HEK293 (cell line): ENCODE results near the gene XPNPEP1.

Experiments
- CTCF ChIA-PET: fragments of 350-600 bp; formaldehyde crosslinking; extraction: SDS; loops from one replicate; lab custom pipeline; 2021; ENCODE audit warnings: antibody characterized with exemption; lab: Yijun Ruan, JAX
- POLR2A ChIA-PET: fragments of 300-600 bp; formaldehyde crosslinking; extraction: SDS; loops from one replicate; lab custom pipeline; 2020; ENCODE audit warnings: antibody characterized with exemption, inconsistent platforms; lab: Yijun Ruan, JAX
- H3K27ac ChIP-seq: fragments of 200-500 bp; sonication (Bioruptor generic); 2 replicates; pipeline ENCODE4 v1.5.1; 2014; ENCODE audit warnings: low read depth, low read length, control low read depth, inconsistent platforms; ENCODE audit errors: extremely low read depth
- H3K36me3 ChIP-seq, 2 experiments: fragments of 200-500 bp in 1 of 2; sonication (Bioruptor generic) in 1 of 2; 1 replicate in 1 of 2; 2 replicates in 1 of 2; pipeline ENCODE4 v1.5.1; 2014 to 2017; ENCODE audit warnings: inconsistent platforms in 2 of 2, low read length in 2 of 2; ENCODE audit not compliant: control insufficient read depth in 2 of 2, insufficient read depth in 1 of 2
- H3K4me1 ChIP-seq: fragments of 200-500 bp; sonication (Bioruptor generic); 2 replicates; pipeline ENCODE4 v1.5.1; 2014; ENCODE audit warnings: mild to moderate bottlenecking, low read length, inconsistent platforms; ENCODE audit not compliant: control insufficient read depth, insufficient read depth
- H3K4me3 ChIP-seq: 2 replicates; pipeline ENCODE4 v1.5.1; 2011; ENCODE audit warnings: low read depth, mild to moderate bottlenecking, control low read depth, low read length, moderate library complexity
- H3K9me3 ChIP-seq: fragments of 200-500 bp; sonication (Bioruptor generic); 2 replicates; pipeline ENCODE4 v1.5.1; 2014; ENCODE audit warnings: low read depth, low read length, inconsistent platforms; ENCODE audit not compliant: control insufficient read depth, insufficient read depth
- BCL11A ChIP-seq: fragments of 450-650 bp; formaldehyde crosslinking; IDR thresholded peaks from 2 replicates; pipeline ENCODE4 v1.5.1; 2016; ENCODE audit warnings: low read depth, missing biosample characterization, missing genetic modification characterization
- YY1 ChIP-seq: fragments of 450-650 bp; formaldehyde crosslinking; IDR thresholded peaks from 2 replicates; pipeline ENCODE4 v1.5.1; 2018; ENCODE audit warnings: missing biosample characterization, missing genetic modification characterization
- ZBTB17 ChIP-seq: fragments of 450-650 bp; formaldehyde crosslinking; IDR thresholded peaks from 2 replicates; pipeline ENCODE4 v1.5.1; 2016; ENCODE audit warnings: missing biosample characterization, missing genetic modification characterization
- ZNF132 ChIP-seq: fragments of 450-650 bp; formaldehyde crosslinking; IDR thresholded peaks from 2 replicates; pipeline ENCODE4 v1.5.1; 2017; ENCODE audit warnings: missing biosample characterization, missing genetic modification characterization, borderline replicate concordance
- ZNF16 ChIP-seq: fragments of 450-650 bp; formaldehyde crosslinking; IDR thresholded peaks from 2 replicates; pipeline ENCODE4 v1.5.1; 2016; ENCODE audit warnings: low read depth, missing biosample characterization, missing genetic modification characterization
- ZNF2 ChIP-seq: fragments of 450-650 bp; formaldehyde crosslinking; IDR thresholded peaks from 2 replicates; pipeline ENCODE4 v1.5.1; 2016; ENCODE audit warnings: missing biosample characterization, missing genetic modification characterization
- ZNF214 ChIP-seq: fragments of 450-650 bp; formaldehyde crosslinking; IDR thresholded peaks from 2 replicates; pipeline ENCODE4 v1.5.1; 2017; ENCODE audit warnings: missing biosample characterization, mild to moderate bottlenecking, missing genetic modification characterization, borderline replicate concordance
- ZNF221 ChIP-seq: fragments of 450-650 bp; formaldehyde crosslinking; IDR thresholded peaks from 2 replicates; pipeline ENCODE4 v1.5.1; 2017; ENCODE audit warnings: missing biosample characterization, missing genetic modification characterization, borderline replicate concordance
- ZNF24 ChIP-seq: fragments of 450-650 bp; formaldehyde crosslinking; IDR thresholded peaks from 2 replicates; pipeline ENCODE4 v1.5.1; 2016; ENCODE audit warnings: missing biosample characterization, missing genetic modification characterization
- ZNF292 ChIP-seq: fragments of 450-650 bp; formaldehyde crosslinking; IDR thresholded peaks from 2 replicates; pipeline ENCODE4 v1.5.1; 2016; ENCODE audit warnings: low read depth, missing biosample characterization, missing genetic modification characterization, borderline replicate concordance
- ZNF37A ChIP-seq: fragments of 450-650 bp; IDR thresholded peaks from 2 replicates; pipeline ENCODE4 v1.5.1; 2018; ENCODE audit warnings: missing biosample characterization, missing genetic modification characterization
- ZNF433 ChIP-seq: fragments of 450-650 bp; formaldehyde crosslinking; IDR thresholded peaks from 2 replicates; pipeline ENCODE4 v1.5.1; 2016; ENCODE audit warnings: missing biosample characterization, missing genetic modification characterization, low read depth
- ZNF514 ChIP-seq: fragments of 450-650 bp; formaldehyde crosslinking; IDR thresholded peaks from 2 replicates; pipeline ENCODE4 v1.5.1; 2016; ENCODE audit warnings: missing biosample characterization, missing genetic modification characterization
- ZNF544 ChIP-seq: fragments of 450-650 bp; formaldehyde crosslinking; IDR thresholded peaks from 2 replicates; pipeline ENCODE4 v1.5.0; 2017; ENCODE audit warnings: missing biosample characterization, missing genetic modification characterization
- ZNF549 ChIP-seq: fragments of 450-650 bp; IDR thresholded peaks from 2 replicates; pipeline ENCODE4 v1.5.1; 2018; ENCODE audit warnings: missing biosample characterization, missing genetic modification characterization, mild to moderate bottlenecking, inconsistent platforms, moderate library complexity
- ZNF561 ChIP-seq: fragments of 450-650 bp; IDR thresholded peaks from 2 replicates; pipeline ENCODE4 v1.5.1; 2018; ENCODE audit warnings: missing biosample characterization, missing genetic modification characterization, borderline replicate concordance
- ZNF707 ChIP-seq: fragments of 450-650 bp; formaldehyde crosslinking; IDR thresholded peaks from 2 replicates; pipeline ENCODE4 v1.5.1; 2016; ENCODE audit warnings: missing biosample characterization, missing genetic modification characterization
- TF ChIP-seq, protein P1 (sequence below): fragments of 450-650 bp; formaldehyde crosslinking; IDR thresholded peaks from 2 replicates; pipeline ENCODE4 v1.5.1; 2016; ENCODE audit warnings: missing biosample characterization, missing genetic modification characterization, borderline replicate concordance
- TF ChIP-seq, protein P2 (sequence below): fragments of 450-650 bp; formaldehyde crosslinking; IDR thresholded peaks from 2 replicates; pipeline ENCODE4 v1.5.1; 2016; ENCODE audit warnings: missing biosample characterization, missing genetic modification characterization
- TF ChIP-seq, protein P3 (sequence below): fragments of 450-650 bp; formaldehyde crosslinking; IDR thresholded peaks from 2 replicates; pipeline ENCODE4 v1.5.0; 2017; ENCODE audit warnings: missing biosample characterization, missing genetic modification characterization, borderline replicate concordance

Gene XPNPEP1

DNA sequence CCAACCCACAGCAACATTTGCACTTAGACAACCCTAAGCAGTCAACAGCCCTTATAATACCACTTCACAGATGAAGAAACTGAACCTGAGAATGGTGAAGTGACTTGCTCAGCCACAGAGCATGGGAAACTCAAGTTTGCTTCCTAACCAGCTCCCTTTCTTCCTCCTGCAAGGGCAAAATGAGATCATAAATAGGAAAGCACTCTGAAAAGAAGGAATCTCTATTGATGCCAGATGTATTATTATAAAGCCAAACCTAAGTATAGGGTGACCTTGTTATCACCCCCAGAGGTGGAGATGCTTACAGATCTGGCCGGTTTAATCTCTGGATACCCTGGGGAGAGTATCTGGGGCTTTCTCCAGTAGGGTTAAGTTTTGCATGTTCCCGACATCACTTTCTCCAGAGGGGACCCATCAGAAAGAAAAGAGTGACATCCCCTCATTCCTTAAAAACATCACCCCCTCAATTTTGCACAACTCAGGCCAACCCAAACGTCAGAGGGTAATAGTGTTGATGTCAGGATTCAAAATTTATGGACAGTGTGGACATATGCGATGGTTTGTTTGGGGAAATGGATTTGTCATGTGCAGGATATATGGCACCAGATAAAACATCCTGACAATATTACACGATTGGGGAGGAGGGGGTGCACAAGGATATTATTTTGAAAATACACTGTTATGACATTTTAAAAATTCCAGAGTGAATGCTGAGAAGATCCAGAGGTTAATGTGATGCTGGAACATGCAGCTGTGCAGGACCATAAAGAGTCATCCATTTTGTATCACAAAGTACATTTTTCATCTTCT, 24.0 kb upstream of the XPNPEP1 start:
- peaks cover 3% of the 10 kb centered on the region; the same call in 1 of the 2 replicates for H3K4me1 ChIP-seq
- POLR2A ChIA-PET, result no interaction called here
- H3K4me3 ChIP-seq, result no peak overlapping the region
- CTCF ChIA-PET, result interaction anchor here (1.5 to 1.6 kb wide), 2 partner anchors 10 to 19 kb away, joined by 3 to 8 read pairs; no protein-coding TSS in a partner anchor
- TF ChIP-seq ZNF514 (tag by site-specific recombination), result no peak
- no peak for TF ChIP-seq ZNF37A (tag by site-specific recombination)
- TF ChIP-seq BCL11A (tag by site-specific recombination), result no peak
- no peak for TF ChIP-seq ZNF561 (tag by site-specific recombination)
- TF ChIP-seq, protein P1, sequence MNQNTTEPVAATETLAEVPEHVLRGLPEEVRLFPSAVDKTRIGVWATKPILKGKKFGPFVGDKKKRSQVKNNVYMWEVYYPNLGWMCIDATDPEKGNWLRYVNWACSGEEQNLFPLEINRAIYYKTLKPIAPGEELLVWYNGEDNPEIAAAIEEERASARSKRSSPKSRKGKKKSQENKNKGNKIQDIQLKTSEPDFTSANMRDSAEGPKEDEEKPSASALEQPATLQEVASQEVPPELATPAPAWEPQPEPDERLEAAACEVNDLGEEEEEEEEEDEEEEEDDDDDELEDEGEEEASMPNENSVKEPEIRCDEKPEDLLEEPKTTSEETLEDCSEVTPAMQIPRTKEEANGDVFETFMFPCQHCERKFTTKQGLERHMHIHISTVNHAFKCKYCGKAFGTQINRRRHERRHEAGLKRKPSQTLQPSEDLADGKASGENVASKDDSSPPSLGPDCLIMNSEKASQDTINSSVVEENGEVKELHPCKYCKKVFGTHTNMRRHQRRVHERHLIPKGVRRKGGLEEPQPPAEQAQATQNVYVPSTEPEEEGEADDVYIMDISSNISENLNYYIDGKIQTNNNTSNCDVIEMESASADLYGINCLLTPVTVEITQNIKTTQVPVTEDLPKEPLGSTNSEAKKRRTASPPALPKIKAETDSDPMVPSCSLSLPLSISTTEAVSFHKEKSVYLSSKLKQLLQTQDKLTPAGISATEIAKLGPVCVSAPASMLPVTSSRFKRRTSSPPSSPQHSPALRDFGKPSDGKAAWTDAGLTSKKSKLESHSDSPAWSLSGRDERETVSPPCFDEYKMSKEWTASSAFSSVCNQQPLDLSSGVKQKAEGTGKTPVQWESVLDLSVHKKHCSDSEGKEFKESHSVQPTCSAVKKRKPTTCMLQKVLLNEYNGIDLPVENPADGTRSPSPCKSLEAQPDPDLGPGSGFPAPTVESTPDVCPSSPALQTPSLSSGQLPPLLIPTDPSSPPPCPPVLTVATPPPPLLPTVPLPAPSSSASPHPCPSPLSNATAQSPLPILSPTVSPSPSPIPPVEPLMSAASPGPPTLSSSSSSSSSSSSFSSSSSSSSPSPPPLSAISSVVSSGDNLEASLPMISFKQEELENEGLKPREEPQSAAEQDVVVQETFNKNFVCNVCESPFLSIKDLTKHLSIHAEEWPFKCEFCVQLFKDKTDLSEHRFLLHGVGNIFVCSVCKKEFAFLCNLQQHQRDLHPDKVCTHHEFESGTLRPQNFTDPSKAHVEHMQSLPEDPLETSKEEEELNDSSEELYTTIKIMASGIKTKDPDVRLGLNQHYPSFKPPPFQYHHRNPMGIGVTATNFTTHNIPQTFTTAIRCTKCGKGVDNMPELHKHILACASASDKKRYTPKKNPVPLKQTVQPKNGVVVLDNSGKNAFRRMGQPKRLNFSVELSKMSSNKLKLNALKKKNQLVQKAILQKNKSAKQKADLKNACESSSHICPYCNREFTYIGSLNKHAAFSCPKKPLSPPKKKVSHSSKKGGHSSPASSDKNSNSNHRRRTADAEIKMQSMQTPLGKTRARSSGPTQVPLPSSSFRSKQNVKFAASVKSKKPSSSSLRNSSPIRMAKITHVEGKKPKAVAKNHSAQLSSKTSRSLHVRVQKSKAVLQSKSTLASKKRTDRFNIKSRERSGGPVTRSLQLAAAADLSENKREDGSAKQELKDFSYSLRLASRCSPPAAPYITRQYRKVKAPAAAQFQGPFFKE (tag by site-specific recombination), result no peak
- TF ChIP-seq ZNF16, result no peak
- no peak for TF ChIP-seq ZBTB17 (tag by site-specific recombination)
- TF ChIP-seq ZNF707 (tag by site-specific recombination), result no peak
- no peak for TF ChIP-seq ZNF544 (tag by site-specific recombination)
- no peak for TF ChIP-seq ZNF433 (tag by site-specific recombination)
- no peak for TF ChIP-seq ZNF132 (tag by site-specific recombination)
- no peaks in the 10 kb centered on the region for H3K36me3 ChIP-seq
- no peak overlapping the region for H3K27ac ChIP-seq
- no peaks in the 10 kb centered on the region for H3K9me3 ChIP-seq

DNA sequence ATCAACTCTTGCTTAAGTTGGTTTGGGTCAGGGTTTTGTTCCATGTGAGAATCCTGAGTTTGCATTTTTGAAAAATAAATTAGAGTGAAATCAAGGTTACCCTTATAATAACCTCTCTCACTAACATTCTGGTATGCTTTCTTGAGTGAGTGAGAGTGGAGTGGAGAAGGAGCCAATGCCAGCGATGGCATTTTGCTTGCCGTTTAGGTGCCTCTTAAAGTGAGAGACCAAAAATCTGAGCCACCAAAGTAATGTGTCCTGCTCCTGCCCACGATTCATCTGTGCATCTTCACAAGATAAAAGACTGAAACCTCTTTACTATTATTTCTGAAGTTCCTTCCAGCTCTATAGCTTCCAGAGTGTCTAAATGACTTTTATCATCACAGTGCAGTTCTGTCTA, 23.4 kb upstream of the XPNPEP1 start:
- H3K36me3 ChIP-seq, result no peaks in the 10 kb centered on the region
- POLR2A ChIA-PET, result no interaction called here

DNA sequence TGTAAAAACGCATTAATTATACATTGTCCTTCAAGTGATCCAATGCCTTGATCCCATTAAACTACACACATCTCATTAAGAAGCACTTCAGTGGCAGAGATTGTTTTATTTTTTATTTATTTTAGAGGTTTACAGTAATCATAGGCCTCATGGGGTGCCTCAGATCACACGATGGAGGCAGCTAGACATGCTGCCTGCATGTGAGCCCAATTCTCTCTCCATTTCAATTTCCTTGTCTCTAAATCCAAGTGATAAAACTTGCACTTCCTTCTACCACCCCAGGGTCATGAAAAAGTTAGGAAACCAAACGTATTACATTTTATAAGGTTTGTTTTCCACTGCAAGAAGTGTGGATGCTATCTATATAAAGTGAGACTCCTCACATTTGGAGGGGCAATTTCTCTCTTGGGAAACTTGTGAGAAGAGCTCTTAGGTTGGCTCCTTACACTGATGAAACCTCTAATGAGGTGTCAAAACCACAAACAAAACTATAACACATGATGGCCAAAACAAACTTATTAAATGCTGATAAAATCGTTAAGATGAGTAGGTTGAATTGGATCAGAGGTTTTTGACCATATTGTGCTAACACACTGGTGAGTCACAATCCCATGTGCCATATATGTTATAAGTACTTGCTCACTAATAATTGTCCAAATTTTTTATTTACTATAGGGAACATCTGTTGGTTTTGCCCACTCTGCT, 22.3 kb upstream of the XPNPEP1 start:
- TF ChIP-seq, protein P2, sequence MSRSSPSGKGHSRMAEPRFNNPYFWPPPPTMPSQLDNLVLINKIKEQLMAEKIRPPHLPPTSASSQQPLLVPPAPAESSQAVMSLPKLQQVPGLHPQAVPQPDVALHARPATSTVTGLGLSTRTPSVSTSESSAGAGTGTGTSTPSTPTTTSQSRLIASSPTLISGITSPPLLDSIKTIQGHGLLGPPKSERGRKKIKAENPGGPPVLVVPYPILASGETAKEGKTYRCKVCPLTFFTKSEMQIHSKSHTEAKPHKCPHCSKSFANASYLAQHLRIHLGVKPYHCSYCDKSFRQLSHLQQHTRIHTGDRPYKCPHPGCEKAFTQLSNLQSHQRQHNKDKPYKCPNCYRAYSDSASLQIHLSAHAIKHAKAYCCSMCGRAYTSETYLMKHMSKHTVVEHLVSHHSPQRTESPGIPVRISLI (tag by site-specific recombination), result no peak
- no peak for TF ChIP-seq ZNF549 (tag by site-specific recombination)
- TF ChIP-seq, protein P3, sequence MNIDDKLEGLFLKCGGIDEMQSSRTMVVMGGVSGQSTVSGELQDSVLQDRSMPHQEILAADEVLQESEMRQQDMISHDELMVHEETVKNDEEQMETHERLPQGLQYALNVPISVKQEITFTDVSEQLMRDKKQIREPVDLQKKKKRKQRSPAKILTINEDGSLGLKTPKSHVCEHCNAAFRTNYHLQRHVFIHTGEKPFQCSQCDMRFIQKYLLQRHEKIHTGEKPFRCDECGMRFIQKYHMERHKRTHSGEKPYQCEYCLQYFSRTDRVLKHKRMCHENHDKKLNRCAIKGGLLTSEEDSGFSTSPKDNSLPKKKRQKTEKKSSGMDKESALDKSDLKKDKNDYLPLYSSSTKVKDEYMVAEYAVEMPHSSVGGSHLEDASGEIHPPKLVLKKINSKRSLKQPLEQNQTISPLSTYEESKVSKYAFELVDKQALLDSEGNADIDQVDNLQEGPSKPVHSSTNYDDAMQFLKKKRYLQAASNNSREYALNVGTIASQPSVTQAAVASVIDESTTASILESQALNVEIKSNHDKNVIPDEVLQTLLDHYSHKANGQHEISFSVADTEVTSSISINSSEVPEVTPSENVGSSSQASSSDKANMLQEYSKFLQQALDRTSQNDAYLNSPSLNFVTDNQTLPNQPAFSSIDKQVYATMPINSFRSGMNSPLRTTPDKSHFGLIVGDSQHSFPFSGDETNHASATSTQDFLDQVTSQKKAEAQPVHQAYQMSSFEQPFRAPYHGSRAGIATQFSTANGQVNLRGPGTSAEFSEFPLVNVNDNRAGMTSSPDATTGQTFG, result no peak
- TF ChIP-seq YY1, result no peak
- TF ChIP-seq ZNF214 (tag by site-specific recombination), result no peak
- no peak for TF ChIP-seq ZNF24 (tag by site-specific recombination)
- TF ChIP-seq ZNF2 (tag by site-specific recombination), result no peak
- no peak for TF ChIP-seq ZNF292 (tag by site-specific recombination)
- TF ChIP-seq, all 188 proteins: peak for 0
- Histone ChIP-seq H3K27ac (no peak overlapping the region), H3K4me1 (peaks cover 3% of the 10 kb centered on the region; the same call in 1 of the 2 replicates), H3K9me3 (no peaks in the 10 kb centered on the region), H3K36me3 (no peaks in the 10 kb centered on the region), H3K4me3 (no peak overlapping the region)
- ChIA-PET CTCF (interaction anchor here (1.1 kb wide), 1 partner anchor 12 kb away, joined by 3 read pairs; no protein-coding TSS in a partner anchor), POLR2A (no interaction called here)

More for the DNA sequence above, 23.4 kb upstream of the XPNPEP1 start:
- no peak for TF ChIP-seq ZNF221
- Histone ChIP-seq H3K4me1 (peaks cover 3% of the 10 kb centered on the region; the same call in 1 of the 2 replicates), H3K9me3 (no peaks in the 10 kb centered on the region), H3K27ac (no peak overlapping the region), H3K4me3 (no peak overlapping the region)
- CTCF ChIA-PET, result interaction anchor here (1.1 kb wide), 1 partner anchor 11 kb away, joined by 3 read pairs; no protein-coding TSS in a partner anchor
